Psoas muscle (tissue), 8 donors: Measurements from ENCODE around the gene GGTLC3. TPM values are rescaled to one million over a fixed set of nuclear protein-coding genes. Genes with fewer than 3 reads are reported as not detected.
"Not testable (repeated sequence)": the region's sequence is repeated elsewhere in the genome, so short reads cannot be mapped to it uniquely, and the experiment has no call there.

ENCODE experiments used
- ATAC-seq, 4 donors: fragments of 200-7000 bp; cut with Tn5 transposase; one replicate each; pipeline ENCODE4 v1.9.1; 2020; ENCODE audit warnings: moderate library complexity in 3 of 4, mild to moderate bottlenecking in 2 of 4
- DNase-seq, 2 donors: peaks; one replicate each; pipeline ENCODE4 v3.0.0-alpha.2; 2020
- H3K27ac ChIP-seq: fragments of 200-600 bp; one replicate; pipeline ENCODE4 v1.8.0; 2022
- H3K27me3 ChIP-seq, 3 donors: fragments of 200-600 bp in 1 of 3; one replicate each; pipeline versions ENCODE4 v1.6.1 to v1.8.0; 2013 to 2022; ENCODE audit warnings: low read length in 2 of 3, mild to moderate bottlenecking in 2 of 3, moderate library complexity in 1 of 3; ENCODE audit not compliant: insufficient read depth in 3 of 3
- H3K36me3 ChIP-seq, 2 donors: fragments of 200-600 bp in 1 of 2; one replicate each; pipeline versions ENCODE4 v1.6.1 to v1.8.0; 2013 to 2022; ENCODE audit warnings: low read depth in 1 of 2, mild to moderate bottlenecking in 1 of 2, moderate library complexity in 1 of 2; ENCODE audit not compliant: insufficient read depth in 1 of 2
- H3K4me1 ChIP-seq: fragments of 200-600 bp; one replicate; pipeline ENCODE4 v1.8.0; 2022
- H3K4me3 ChIP-seq: fragments of 200-600 bp; one replicate; pipeline ENCODE4 v1.8.0; 2022; ENCODE audit warnings: mild to moderate bottlenecking
- H3K9me3 ChIP-seq: fragments of 200-600 bp; one replicate; pipeline ENCODE4 v1.8.0; 2022
- WGBS, 3 donors: extraction: QIAGEN DNeasy Blood & Tissue Kit; methylation state at CpG; one replicate each; pipeline versions ENCODE4 v1.1.6 to v1.1.7; 2013; 5-methylcytosine and 5-hydroxymethylcytosine counted together
- intact Hi-C, 2 donors: fragments of 100-400 bp; cut with DNase I; formaldehyde crosslinking; loops; one replicate each; pipeline versions ENCODE4 v1.11.0 to v1.14.2; 2022
- long read RNA-seq, 2 donors: library from polyadenylated mRNA; unstranded; transcript quantifications; one replicate each; pipeline ENCODE4 v2.0.0, GENCODE V29; 2021
- polyA plus RNA-seq, 3 donors: library from polyadenylated mRNA; stranded (reverse); fragments of 200-250 nt; gene quantifications; one replicate each; pipeline ENCODE4 v1.2.3, GENCODE V29; 2013
- total RNA-seq, 4 donors: library from RNA; stranded (reverse); fragmentation: NEBNext Ultra II Directional in 2 of 4; extraction: Animal tissue kit (Norgen Biotek cat#: 25700) in 2 of 4; gene quantifications; one replicate each; pipeline versions ENCODE4 v1.2.1 to v1.2.4, GENCODE V29; 2021 to 2023
- donor health status: healthy with polysubstance abuse.
- donor health status: DM: no; HTN: no; CAD: no; lungs with moderate emphysema.
- donor health status: Bipolar disorder and iron deficiency.
- donor health status: healthy.
- donor health status: DM: yes; HTN: yes; CAD: no.
- donor health status: DM: no; HTN: no; CAD: no.
- donor health status: DM: no; HTN: no; CAD: no.
- donor health status: DM: yes; HTN: yes; CAD: no.

Gene GGTLC3
- total RNA-seq: not detected
- not detected for polyA plus RNA-seq
- long read RNA-seq, donor 1: 0 reads
- long read RNA-seq, donor 2: 0 reads

GRCh38 chr22:18518061-18518460, at the start of gene GGTLC3:
GGTLC3 (minus strand) TSS chr22:18518161; CDS start chr22:18517897, 264 bp downstream.
- WGBS, 3 donors: no CpG with 5 or more reads among the region's 5 CpGs
- H3K9me3 ChIP-seq, H3K4me3 ChIP-seq, H3K4me1 ChIP-seq, H3K36me3 ChIP-seq, H3K27ac ChIP-seq, DNase-seq, ATAC-seq, H3K27me3 ChIP-seq, intact Hi-C loops: not testable (repeated sequence)

GRCh38 chr22:18560099-18560974, 42.4 kb upstream of the GGTLC3 start:
- H3K27me3 ChIP-seq, intact Hi-C loops, H3K27ac ChIP-seq, DNase-seq, ATAC-seq, H3K9me3 ChIP-seq, H3K4me3 ChIP-seq, H3K4me1 ChIP-seq, H3K36me3 ChIP-seq: not testable (repeated sequence)
- WGBS, 3 donors: no CpG with 5 or more reads among the region's 16 CpGs

GRCh38 chr22:18558939-18559338, 41.0 kb upstream of the GGTLC3 start:
- H3K27me3 ChIP-seq, H3K9me3 ChIP-seq, ATAC-seq, H3K4me3 ChIP-seq, H3K27ac ChIP-seq, DNase-seq, intact Hi-C loops, H3K36me3 ChIP-seq, H3K4me1 ChIP-seq: not testable (repeated sequence)
- WGBS, 3 donors: no CpG with 5 or more reads among the region's 6 CpGs

- H3K4me3 ChIP-seq, intact Hi-C loops, H3K9me3 ChIP-seq, H3K27ac ChIP-seq, DNase-seq, H3K36me3 ChIP-seq, H3K4me1 ChIP-seq, H3K27me3 ChIP-seq: not testable (repeated sequence)
- WGBS, 3 donors: no CpG with 5 or more reads among the region's 4 CpGs
- ATAC-seq: peak; percentile 77 to 86 (median 79)
These were observed 40.6 kb upstream of the GGTLC3 start for GRCh38 chr22:18558516-18558915.

- H3K36me3 ChIP-seq, H3K4me1 ChIP-seq, H3K9me3 ChIP-seq, intact Hi-C loops, H3K27me3 ChIP-seq, H3K27ac ChIP-seq, DNase-seq, H3K4me3 ChIP-seq: not testable (repeated sequence)
- no CpG with 5 or more reads among the region's 22 CpGs for WGBS, 3 donors
- peak; percentile 82 to 91 (median 88) for ATAC-seq
These were observed 36.6 kb upstream of the GGTLC3 start for GRCh38 chr22:18554280-18555256.

- H3K27me3 ChIP-seq, H3K4me3 ChIP-seq, H3K27ac ChIP-seq, intact Hi-C loops, H3K9me3 ChIP-seq, DNase-seq, H3K4me1 ChIP-seq, H3K36me3 ChIP-seq: not testable (repeated sequence)
- peak; percentile 29 to 50 (median 42) for ATAC-seq
- no CpG with 5 or more reads among the region's 19 CpGs for WGBS, 3 donors
These were observed 35.1 kb upstream of the GGTLC3 start for GRCh38 chr22:18552839-18553597.

GRCh38 chr22:18551046-18551445, 33.1 kb upstream of the GGTLC3 start:
- H3K9me3 ChIP-seq, ATAC-seq, DNase-seq, H3K36me3 ChIP-seq, intact Hi-C loops, H3K4me3 ChIP-seq, H3K27me3 ChIP-seq, H3K27ac ChIP-seq, H3K4me1 ChIP-seq: not testable (repeated sequence)
- 67 to 94% (median 86%) methylated on average over 2 of the region's 7 CpGs for WGBS, 3 donors

GRCh38 chr22:18549458-18550179, 31.7 kb upstream of the GGTLC3 start:
- H3K4me1 ChIP-seq, H3K9me3 ChIP-seq, H3K27me3 ChIP-seq, intact Hi-C loops, H3K36me3 ChIP-seq, DNase-seq, H3K27ac ChIP-seq, H3K4me3 ChIP-seq: not testable (repeated sequence)
- WGBS, 3 donors: 45 to 89% (median 52%) methylated on average over 2 to 10 of the region's 13 CpGs
- ATAC-seq: peak in 2 of 4 donors; percentile 29 to 40

GRCh38 chr22:18544615-18545014, 26.7 kb upstream of the GGTLC3 start:
- H3K27me3 ChIP-seq, H3K9me3 ChIP-seq, H3K4me1 ChIP-seq, H3K4me3 ChIP-seq, H3K36me3 ChIP-seq, ATAC-seq, H3K27ac ChIP-seq, DNase-seq, intact Hi-C loops: not testable (repeated sequence)
- WGBS, 3 donors: 84% methylated on average over 8 of the region's 13 CpGs; no CpG with 5 or more reads in 2 of the 3 donors

- H3K9me3 ChIP-seq, H3K36me3 ChIP-seq, H3K4me3 ChIP-seq, DNase-seq, H3K27ac ChIP-seq, H3K4me1 ChIP-seq, ATAC-seq, H3K27me3 ChIP-seq, intact Hi-C loops: not testable (repeated sequence)
- WGBS, 3 donors: no CpG with 5 or more reads among the region's 11 CpGs
These were observed 25.4 kb upstream of the GGTLC3 start for GRCh38 chr22:18543400-18543799.
